Hepatocyte (in vitro differentiated cells): Measurements from ENCODE around the gene TCEANC2. TPM values are rescaled to one million over a fixed set of nuclear protein-coding genes. Genes with fewer than 3 reads are reported as not detected.

Experiments
- DNase-seq: peaks from one replicate; pipeline ENCODE4 v3.0.0-alpha.2; 2016; ENCODE audit warnings: low spot score
- H2AFZ ChIP-seq: fragments of 200-600 bp; sonication (generic); 2 replicates; pipeline ENCODE4 v1.6.0; 2016; ENCODE audit warnings: antibody characterized with exemption, mild to moderate bottlenecking
- H3K27ac ChIP-seq: fragments of 200-600 bp; sonication (generic); 2 replicates; pipeline ENCODE4 v1.5.1; 2016; ENCODE audit warnings: mild to moderate bottlenecking
- H3K27me3 ChIP-seq: fragments of 200-600 bp; sonication (generic); 2 replicates; pipeline ENCODE4 v1.6.1; 2016
- H3K36me3 ChIP-seq: fragments of 200-600 bp; sonication (generic); replicated peaks from 2 replicates; pipeline ENCODE4 v1.5.1; 2016; ENCODE audit warnings: low read depth; ENCODE audit not compliant: insufficient read depth
- H3K4me1 ChIP-seq: fragments of 200-600 bp; sonication (generic); 2 replicates; pipeline ENCODE4 v1.5.1; 2016; ENCODE audit warnings: mild to moderate bottlenecking, moderate library complexity; ENCODE audit not compliant: insufficient read depth
- H3K4me2 ChIP-seq: fragments of 200-600 bp; sonication (generic); 2 replicates; pipeline ENCODE4 v1.6.0; 2016
- H3K4me3 ChIP-seq: fragments of 200-600 bp; sonication (generic); 2 replicates; pipeline ENCODE4 v1.5.1; 2016; ENCODE audit warnings: mild to moderate bottlenecking
- H3K79me2 ChIP-seq: fragments of 200-600 bp; sonication (generic); 2 replicates; pipeline ENCODE4 v1.6.0; 2017; ENCODE audit warnings: mild to moderate bottlenecking
- H3K9me2 ChIP-seq: fragments of 200-600 bp; sonication (generic); replicated peaks from 2 replicates; pipeline ENCODE4 v1.6.0; 2017; ENCODE audit warnings: mild to moderate bottlenecking; ENCODE audit not compliant: insufficient read depth
- H3K9me3 ChIP-seq: fragments of 200-600 bp; sonication (generic); 2 replicates; pipeline ENCODE4 v1.5.1; 2016; ENCODE audit warnings: low read depth, mild to moderate bottlenecking
- H4K20me1 ChIP-seq: fragments of 200-600 bp; sonication (generic); 2 replicates; pipeline ENCODE4 v1.6.0; 2016; ENCODE audit warnings: mild to moderate bottlenecking; ENCODE audit not compliant: insufficient read depth, poor library complexity, severe bottlenecking
- EZH2 ChIP-seq: fragments of 200-600 bp; sonication (generic); IDR thresholded peaks from 2 replicates; pipeline ENCODE4 v1.6.1; 2016; ENCODE audit warnings: antibody characterized with exemption, mild to moderate bottlenecking, borderline replicate concordance
- EZH2phosphoT487 ChIP-seq: fragments of 200-600 bp; sonication (generic); IDR thresholded peaks from one replicate; pipeline ENCODE4 v1.6.1; 2018; ENCODE audit warnings: antibody characterized with exemption, mild to moderate bottlenecking, low read depth, moderate library complexity; ENCODE audit not compliant: unreplicated experiment, severe bottlenecking
- WGBS: methylation state at CpG from one replicate; pipeline ENCODE4 v1.1.6; 2016; ENCODE audit warnings: low lambda C conversion rate; ENCODE audit errors: missing lambda C conversion rate; 5-methylcytosine and 5-hydroxymethylcytosine counted together
- polyA plus RNA-seq: library from polyadenylated mRNA; unstranded; fragments of >200 nt; fragmentation: Nextera tagmentation; extraction: Ambion mirVana; gene quantifications from 2 replicates; pipeline ENCODE4 v1.2.1, GENCODE V29; 2016
- total RNA-seq: library from RNA; depleted of rRNA; stranded (reverse); fragments of >200 nt; gene quantifications from 2 replicates; pipeline ENCODE4 v1.2.3, GENCODE V29; 2014
- TF ChIP-seq, protein P1 (sequence below): fragments of 200-600 bp; sonication (generic); IDR thresholded peaks from 2 replicates; pipeline ENCODE4 v1.5.1; 2016; ENCODE audit warnings: antibody characterized with exemption, mild to moderate bottlenecking; ENCODE audit not compliant: poor library complexity

Gene TCEANC2
- total and polyA plus RNA-seq, 2 experiments from 2014 or later = 3.0 to 3.2 TPM

DNA sequence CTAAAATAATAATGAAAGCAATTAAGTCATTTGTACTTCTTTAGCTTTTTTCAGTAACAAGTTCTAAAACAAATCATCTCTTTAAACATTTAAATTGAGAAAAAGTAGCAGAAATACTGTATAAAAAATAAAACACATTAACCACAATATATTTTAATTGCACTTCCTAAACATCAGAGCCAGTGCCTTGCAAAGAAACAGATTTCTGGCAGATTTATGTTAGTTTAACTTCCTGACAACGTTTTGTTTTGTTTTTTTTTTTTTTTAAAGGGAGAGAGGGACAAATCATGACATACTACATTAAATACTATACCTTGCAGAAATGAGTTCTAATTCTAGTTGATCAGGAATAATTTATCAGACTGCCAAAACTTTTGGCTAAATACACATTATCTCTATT lies 11.6 kb upstream of the TCEANC2 start:
- TF ChIP-seq EZH2 (no peak), EZH2phosphoT487 (no peak)
- TF ChIP-seq, protein P1, sequence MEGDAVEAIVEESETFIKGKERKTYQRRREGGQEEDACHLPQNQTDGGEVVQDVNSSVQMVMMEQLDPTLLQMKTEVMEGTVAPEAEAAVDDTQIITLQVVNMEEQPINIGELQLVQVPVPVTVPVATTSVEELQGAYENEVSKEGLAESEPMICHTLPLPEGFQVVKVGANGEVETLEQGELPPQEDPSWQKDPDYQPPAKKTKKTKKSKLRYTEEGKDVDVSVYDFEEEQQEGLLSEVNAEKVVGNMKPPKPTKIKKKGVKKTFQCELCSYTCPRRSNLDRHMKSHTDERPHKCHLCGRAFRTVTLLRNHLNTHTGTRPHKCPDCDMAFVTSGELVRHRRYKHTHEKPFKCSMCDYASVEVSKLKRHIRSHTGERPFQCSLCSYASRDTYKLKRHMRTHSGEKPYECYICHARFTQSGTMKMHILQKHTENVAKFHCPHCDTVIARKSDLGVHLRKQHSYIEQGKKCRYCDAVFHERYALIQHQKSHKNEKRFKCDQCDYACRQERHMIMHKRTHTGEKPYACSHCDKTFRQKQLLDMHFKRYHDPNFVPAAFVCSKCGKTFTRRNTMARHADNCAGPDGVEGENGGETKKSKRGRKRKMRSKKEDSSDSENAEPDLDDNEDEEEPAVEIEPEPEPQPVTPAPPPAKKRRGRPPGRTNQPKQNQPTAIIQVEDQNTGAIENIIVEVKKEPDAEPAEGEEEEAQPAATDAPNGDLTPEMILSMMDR = no peak
- Histone ChIP-seq H2AFZ (no peak overlapping the region), H3K4me3 (no peak overlapping the region), H3K36me3 (no peaks in the 10 kb centered on the region), H3K9me3 (no peaks in the 10 kb centered on the region), H3K27ac (no peak overlapping the region), H3K4me1 (no peaks in the 10 kb centered on the region), H3K79me2 (peaks cover 36% of the 10 kb centered on the region), H3K9me2 (no peaks in the 10 kb centered on the region), H4K20me1 (peaks cover 14% of the 10 kb centered on the region), H3K27me3 (no peaks in the 10 kb centered on the region), H3K4me2 (no peak overlapping the region)
- DNase-seq = no peak
- 50% methylated on average over 1 of the region's 1 CpG for WGBS

DNA sequence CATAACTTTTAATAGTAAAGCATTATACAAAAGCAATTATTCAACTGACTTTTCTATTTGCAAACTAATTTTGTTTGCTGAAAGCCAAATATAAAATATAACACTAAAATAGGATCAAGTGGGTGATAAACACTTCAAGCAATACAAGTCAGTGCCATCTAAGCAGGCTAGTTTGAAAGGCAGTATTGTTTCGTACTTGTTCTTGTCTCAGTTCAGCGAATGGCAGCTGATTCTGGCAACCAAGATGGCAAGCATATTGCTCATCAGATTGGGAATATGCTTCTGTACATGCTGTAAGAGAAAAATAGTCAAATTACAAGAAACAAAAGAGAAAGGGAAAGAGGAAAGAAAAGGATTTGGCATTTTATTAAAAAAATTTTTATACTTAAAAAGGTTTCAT lies 7.9 kb upstream of the TCEANC2 start:
- no peak overlapping the region for H3K27ac ChIP-seq
- no peak for TF ChIP-seq EZH2phosphoT487
- TF ChIP-seq EZH2 = no peak
- TF ChIP-seq, protein P1 = no peak
- H3K9me3 ChIP-seq = no peaks in the 10 kb centered on the region
- H3K27me3 ChIP-seq = no peaks in the 10 kb centered on the region
- H4K20me1 ChIP-seq = peaks cover 50% of the 10 kb centered on the region
- H3K36me3 ChIP-seq = no peaks in the 10 kb centered on the region
- 95% methylated on average over 2 of the region's 2 CpGs for WGBS
- H2AFZ ChIP-seq = no peak overlapping the region
- no peak overlapping the region for H3K4me2 ChIP-seq
- H3K4me3 ChIP-seq = no peak overlapping the region
- H3K4me1 ChIP-seq = peaks cover 3% of the 10 kb centered on the region
- H3K9me2 ChIP-seq = no peaks in the 10 kb centered on the region
- no peak for DNase-seq
- H3K79me2 ChIP-seq = peaks cover 73% of the 10 kb centered on the region

DNA sequence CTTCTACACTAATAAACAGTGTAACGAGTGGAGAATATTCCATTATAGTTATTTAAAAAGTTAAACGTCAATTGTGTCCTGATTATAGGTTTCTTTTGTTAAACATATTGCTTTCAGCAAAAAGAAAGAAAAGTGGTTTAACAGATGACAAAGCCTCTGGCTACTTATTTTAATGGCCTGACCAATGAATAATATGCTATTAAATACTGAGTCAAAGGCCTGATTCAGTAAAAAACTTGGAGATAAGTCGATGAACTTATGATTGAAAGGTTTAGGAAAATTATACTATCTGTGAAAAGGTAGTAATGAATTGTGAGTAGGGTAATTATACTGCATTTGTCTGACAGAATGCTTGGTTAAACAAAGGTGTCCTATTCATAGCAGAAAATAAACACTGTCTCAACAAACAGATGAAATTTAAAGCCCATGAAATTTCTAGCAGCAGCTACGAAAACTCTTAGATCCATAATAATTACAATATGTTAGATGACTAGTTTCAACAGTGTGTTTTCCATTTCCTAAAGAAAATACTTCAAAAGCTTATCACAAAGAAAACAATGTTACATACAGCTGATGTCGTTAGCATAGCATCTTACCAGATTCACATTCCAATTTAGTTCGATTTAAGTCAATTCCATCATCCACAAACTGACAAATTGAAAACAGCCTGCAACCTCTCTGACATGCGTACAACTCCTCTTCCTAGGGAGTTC lies 6.6 kb upstream of the TCEANC2 start:
- no peak overlapping the region for H3K27ac ChIP-seq
- H3K36me3 ChIP-seq = no peaks in the 10 kb centered on the region
- H4K20me1 ChIP-seq = peaks cover 57% of the 10 kb centered on the region
- H3K4me2 ChIP-seq = no peak overlapping the region
- H3K4me3 ChIP-seq = no peak overlapping the region
- no peaks in the 10 kb centered on the region for H3K9me3 ChIP-seq
- 74% methylated on average over 7 of the region's 7 CpGs for WGBS
- H2AFZ ChIP-seq = no peak overlapping the region
- H3K79me2 ChIP-seq = peaks cover 86% of the 10 kb centered on the region
- H3K4me1 ChIP-seq = peaks cover 15% of the 10 kb centered on the region
- TF ChIP-seq EZH2 = no peak
- TF ChIP-seq, protein P1 = no peak
- no peak for TF ChIP-seq EZH2phosphoT487
- DNase-seq = no peak
- H3K27me3 ChIP-seq = no peaks in the 10 kb centered on the region
- no peaks in the 10 kb centered on the region for H3K9me2 ChIP-seq
